ENCODE results near the gene RASD1. TPM values are rescaled to one million over a fixed set of nuclear protein-coding genes. Genes with fewer than 3 reads are reported as not detected.

RASD1 gene
- total RNA-seq: 1 to 10 TPM; 1.0 to 1.1 TPM
- 1.0 TPM for polyA plus RNA-seq

- H3K27me3 Mint-ChIP-seq: peaks cover 5 to 7% of the 10 kb centered on the region in 2 donors
- peaks cover 10% of the 10 kb centered on the region for H3K4me1 ChIP-seq (ENCODE audit: insufficient read depth, low read length)
- ChIA-PET POLR2A (interaction anchor here (0.6 to 1.1 kb wide), 4 partner anchors 9 to 146 kb away, joined by 3 to 5 read pairs (median 4); no protein-coding TSS in a partner anchor), CTCF (interaction anchor here (0.5 to 3.6 kb wide), 40 partner anchors 9 to 1266 kb away, joined by 3 to 71 read pairs (median 4); partner anchors contain the start of gene PEMT)
- no peaks in the 10 kb centered on the region for H3K9me3 Mint-ChIP-seq
- peak within 1 kb of the TSS in 4 of 8 donors; percentile 16 to 84 (median 76) for H3K27ac Mint-ChIP-seq
- H3K4me3 ChIP-seq (ENCODE audit: low read length): peak within 1 kb of the TSS; percentile 63
- H3K9me3 ChIP-seq (ENCODE audit: low read length): no peaks in the 10 kb centered on the region
- H3K36me3 ChIP-seq (ENCODE audit: insufficient read depth, low read length): no peaks in the 10 kb centered on the region
- H3K4me1 Mint-ChIP-seq: peaks cover 11 to 25% (median 11%) of the 10 kb centered on the region in 3 donors
- H3K27me3 ChIP-seq (ENCODE audit: insufficient read depth, low read length, poor library complexity, severe bottlenecking): no peaks in the 10 kb centered on the region
- no peak within 1 kb of the TSS for H3K27ac ChIP-seq (ENCODE audit: low read depth, low read length)
- H3K36me3 Mint-ChIP-seq: peaks cover 0 to 14% (median 0%) of the 10 kb centered on the region in 3 donors
- peak within 1 kb of the TSS; percentile 76 to 92 (median 85) for H3K4me3 Mint-ChIP-seq
- peak; percentile 70 to 82 (median 77) for DNase-seq
These were observed at the start of gene RASD1 for GRCh38 chr17:17496189-17497064. Gene RASD1 (minus strand): TSS chr17:17496395. CDS start chr17:17496181, 214 bp downstream.

- Mint-ChIP-seq H3K36me3 (no peaks in the 10 kb centered on the region), H3K27me3 (no peaks in the 10 kb centered on the region), H3K27ac (no peak overlapping the region), H3K4me1 (peaks cover 0 to under 1% (median 0%) of the 10 kb centered on the region in 3 donors), H3K9me3 (no peaks in the 10 kb centered on the region), H3K4me3 (peak overlapping the region in 1 of 7 donors; percentile 54)
- Histone ChIP-seq H3K27ac (ENCODE audit: low read depth, low read length) (no peak overlapping the region), H3K9me3 (ENCODE audit: low read length) (no peaks in the 10 kb centered on the region), H3K36me3 (ENCODE audit: insufficient read depth, low read length) (no peaks in the 10 kb centered on the region), H3K4me1 (ENCODE audit: insufficient read depth, low read length) (no peaks in the 10 kb centered on the region), H3K4me3 (ENCODE audit: low read length) (no peak overlapping the region), H3K27me3 (ENCODE audit: insufficient read depth, low read length, poor library complexity, severe bottlenecking) (no peaks in the 10 kb centered on the region)
- ChIA-PET CTCF (interaction anchor here (1.4 kb wide), 1 partner anchor 7 kb away, joined by 5 read pairs; no protein-coding TSS in a partner anchor), POLR2A (no interaction called here)
- DNase-seq: no peak
These were observed 49.8 kb upstream of the RASD1 start for GRCh38 chr17:17545984-17546383.

- peaks cover 0 to 2% (median 0%) of the 10 kb centered on the region in 3 donors for H3K4me1 Mint-ChIP-seq
These were observed 49.0 kb upstream of the RASD1 start for GRCh38 chr17:17545031-17545820.

GRCh38 chr17:17542906-17543635 is 46.9 kb upstream of the RASD1 start:
- Mint-ChIP-seq H3K4me1 (peaks cover 0 to 2% (median 0%) of the 10 kb centered on the region in 3 donors), H3K27me3 (no peaks in the 10 kb centered on the region), H3K36me3 (no peaks in the 10 kb centered on the region), H3K9me3 (no peaks in the 10 kb centered on the region), H3K4me3 (no peak overlapping the region), H3K27ac (no peak overlapping the region)
- no peaks in the 10 kb centered on the region for H3K9me3 ChIP-seq (ENCODE audit: low read length)
- no peak for DNase-seq
- H3K4me1 ChIP-seq (ENCODE audit: insufficient read depth, low read length): no peaks in the 10 kb centered on the region
- no peaks in the 10 kb centered on the region for H3K27me3 ChIP-seq (ENCODE audit: insufficient read depth, low read length, poor library complexity, severe bottlenecking)
- no peak overlapping the region for H3K4me3 ChIP-seq (ENCODE audit: low read length)
- H3K27ac ChIP-seq (ENCODE audit: low read depth, low read length): no peak overlapping the region
- no peaks in the 10 kb centered on the region for H3K36me3 ChIP-seq (ENCODE audit: insufficient read depth, low read length)
- POLR2A ChIA-PET: no interaction called here
- CTCF ChIA-PET: no interaction called here

More at GRCh38 chr17:17545031-17545820, 49.0 kb upstream of the RASD1 start:
- no peaks in the 10 kb centered on the region for H3K9me3 ChIP-seq (ENCODE audit: low read length)
- H3K36me3 ChIP-seq (ENCODE audit: insufficient read depth, low read length): no peaks in the 10 kb centered on the region
- H3K27ac Mint-ChIP-seq: no peak overlapping the region
- no peak overlapping the region for H3K4me3 Mint-ChIP-seq
- no peak overlapping the region for H3K4me3 ChIP-seq (ENCODE audit: low read length)
- H3K27ac ChIP-seq (ENCODE audit: low read depth, low read length): no peak overlapping the region
- CTCF ChIA-PET: no interaction called here
- no peaks in the 10 kb centered on the region for H3K4me1 ChIP-seq (ENCODE audit: insufficient read depth, low read length)
- H3K27me3 ChIP-seq (ENCODE audit: insufficient read depth, low read length, poor library complexity, severe bottlenecking): no peaks in the 10 kb centered on the region
- H3K27me3 Mint-ChIP-seq: no peaks in the 10 kb centered on the region
- no peaks in the 10 kb centered on the region for H3K9me3 Mint-ChIP-seq
- POLR2A ChIA-PET: no interaction called here
- DNase-seq: no peak
- no peaks in the 10 kb centered on the region for H3K36me3 Mint-ChIP-seq

GRCh38 chr17:17541640-17542001 is 45.4 kb upstream of the RASD1 start:
- Mint-ChIP-seq H3K27me3 (no peaks in the 10 kb centered on the region), H3K4me1 (peaks cover 0 to 2% (median 0%) of the 10 kb centered on the region in 3 donors), H3K4me3 (no peak overlapping the region), H3K36me3 (no peaks in the 10 kb centered on the region), H3K27ac (no peak overlapping the region), H3K9me3 (no peaks in the 10 kb centered on the region)
- no peaks in the 10 kb centered on the region for H3K36me3 ChIP-seq (ENCODE audit: insufficient read depth, low read length)
- no peaks in the 10 kb centered on the region for H3K27me3 ChIP-seq (ENCODE audit: insufficient read depth, low read length, poor library complexity, severe bottlenecking)
- DNase-seq: no peak
- H3K27ac ChIP-seq (ENCODE audit: low read depth, low read length): no peak overlapping the region
- H3K4me1 ChIP-seq (ENCODE audit: insufficient read depth, low read length): no peaks in the 10 kb centered on the region
- no peak overlapping the region for H3K4me3 ChIP-seq (ENCODE audit: low read length)
- POLR2A ChIA-PET: no interaction called here
- CTCF ChIA-PET: no interaction called here
- H3K9me3 ChIP-seq (ENCODE audit: low read length): no peaks in the 10 kb centered on the region

- H3K4me1 ChIP-seq (ENCODE audit: insufficient read depth, low read length): no peaks in the 10 kb centered on the region
- Mint-ChIP-seq H3K4me1 (peaks cover 0 to 2% (median 0%) of the 10 kb centered on the region in 3 donors), H3K27ac (no peak overlapping the region), H3K27me3 (no peaks in the 10 kb centered on the region), H3K4me3 (no peak overlapping the region), H3K36me3 (no peaks in the 10 kb centered on the region), H3K9me3 (no peaks in the 10 kb centered on the region)
- no peaks in the 10 kb centered on the region for H3K9me3 ChIP-seq (ENCODE audit: low read length)
- ChIA-PET CTCF (no interaction called here), POLR2A (no interaction called here)
- no peak overlapping the region for H3K4me3 ChIP-seq (ENCODE audit: low read length)
- H3K27ac ChIP-seq (ENCODE audit: low read depth, low read length): no peak overlapping the region
- H3K27me3 ChIP-seq (ENCODE audit: insufficient read depth, low read length, poor library complexity, severe bottlenecking): no peaks in the 10 kb centered on the region
- no peaks in the 10 kb centered on the region for H3K36me3 ChIP-seq (ENCODE audit: insufficient read depth, low read length)
- no peak for DNase-seq
These were observed 44.9 kb upstream of the RASD1 start for GRCh38 chr17:17540935-17541639.

- CTCF ChIA-PET: no interaction called here
- Mint-ChIP-seq H3K4me3 (no peak overlapping the region), H3K27ac (no peak overlapping the region)
These were observed 44.2 kb upstream of the RASD1 start for GRCh38 chr17:17540278-17540906.

More at GRCh38 chr17:17540278-17540906, 44.2 kb upstream of the RASD1 start:
- no peaks in the 10 kb centered on the region for H3K9me3 Mint-ChIP-seq
- H3K36me3 ChIP-seq (ENCODE audit: insufficient read depth, low read length): no peaks in the 10 kb centered on the region
- no peaks in the 10 kb centered on the region for H3K27me3 ChIP-seq (ENCODE audit: insufficient read depth, low read length, poor library complexity, severe bottlenecking)
- DNase-seq: no peak
- no peaks in the 10 kb centered on the region for H3K36me3 Mint-ChIP-seq
- POLR2A ChIA-PET: no interaction called here
- peaks cover 0 to 2% (median 0%) of the 10 kb centered on the region in 3 donors for H3K4me1 Mint-ChIP-seq
- no peak overlapping the region for H3K4me3 ChIP-seq (ENCODE audit: low read length)
- H3K27me3 Mint-ChIP-seq: no peaks in the 10 kb centered on the region
- no peaks in the 10 kb centered on the region for H3K4me1 ChIP-seq (ENCODE audit: insufficient read depth, low read length)
- H3K27ac ChIP-seq (ENCODE audit: low read depth, low read length): no peak overlapping the region
- H3K9me3 ChIP-seq (ENCODE audit: low read length): no peaks in the 10 kb centered on the region

All from CD8-positive, alpha-beta memory T cell (primary cell).